CD14-positive monocyte (primary cell): Measurements from ENCODE around the gene ABCG1. TPM values are rescaled to one million over a fixed set of nuclear protein-coding genes. Genes with fewer than 3 reads are reported as not detected.
A peak's percentile ranks its signal among the peaks of the same experiment; 100 is the strongest.

Experiments used
- DNase-seq, 3 donors: peaks; one replicate each; pipeline ENCODE4 v3.0.0-alpha.2; 2011 to 2022
- H2AFZ ChIP-seq: 2 replicates; pipeline ENCODE4 v1.6.0; 2012; ENCODE audit warnings: mild to moderate bottlenecking, low read depth, low read length, inconsistent platforms; ENCODE audit not compliant: insufficient read depth, poor library complexity, severe bottlenecking
- H3K27ac ChIP-seq, 2 donors: 1 replicate in 1 of 2; 2 replicates in 1 of 2; pipeline ENCODE4 v1.5.1; 2012 to 2013; ENCODE audit warnings: low read length in 2 of 2, control low read depth in 1 of 2, inconsistent platforms in 1 of 2, low read depth in 1 of 2, mild to moderate bottlenecking in 1 of 2
- H3K27me3 ChIP-seq, 2 donors: one replicate each; pipeline versions ENCODE4 v1.6.0 to v1.6.1; 2011 to 2013; ENCODE audit warnings: low read length in 2 of 2; ENCODE audit not compliant: control insufficient read depth in 2 of 2, insufficient read depth in 2 of 2
- H3K36me3 ChIP-seq, 2 donors: replicated peaks in 1 of 2; 1 replicate in 1 of 2; 2 replicates in 1 of 2; pipeline versions ENCODE4 v1.5.1 to v1.6.1; 2012 to 2013; ENCODE audit warnings: low read length in 2 of 2, control low read depth in 1 of 2, inconsistent platforms in 1 of 2, mild to moderate bottlenecking in 1 of 2; ENCODE audit not compliant: insufficient read depth in 2 of 2, control insufficient read depth in 1 of 2
- H3K4me1 ChIP-seq, 2 donors: 1 replicate in 1 of 2; 2 replicates in 1 of 2; pipeline versions ENCODE4 v1.5.1 to v1.6.1; 2012 to 2013; ENCODE audit warnings: low read length in 2 of 2, control low read depth in 1 of 2, inconsistent platforms in 1 of 2, mild to moderate bottlenecking in 1 of 2, moderate library complexity in 1 of 2; ENCODE audit not compliant: insufficient read depth in 2 of 2, control insufficient read depth in 1 of 2
- H3K4me2 ChIP-seq: replicated peaks from 2 replicates; pipeline ENCODE3; 2012; ENCODE audit warnings: low read length, moderate library complexity, mild to moderate bottlenecking; ENCODE audit not compliant: poor library complexity, severe bottlenecking; ENCODE audit errors: extremely low read depth
- H3K4me3 ChIP-seq, 3 experiments: fragments of 200-600 bp in 1 of 3; sonication (generic) in 1 of 3; replicated peaks in 1 of 3; 1 replicate in 2 of 3; 2 replicates in 1 of 3; pipeline ENCODE4 v1.5.1; 2011 to 2013; ENCODE audit warnings: low read length in 3 of 3, mild to moderate bottlenecking in 3 of 3, control low read depth in 2 of 3, low read depth in 2 of 3, inconsistent platforms in 1 of 3, moderate library complexity in 1 of 3
- H3K79me2 ChIP-seq: 2 replicates; pipeline ENCODE4 v1.6.0; 2012; ENCODE audit warnings: mild to moderate bottlenecking, control low read depth, inconsistent platforms, low read length, moderate library complexity; ENCODE audit not compliant: insufficient read depth
- H3K9ac ChIP-seq: 2 replicates; pipeline ENCODE4 v1.6.0; 2017; ENCODE audit warnings: low read length, mild to moderate bottlenecking; ENCODE audit not compliant: insufficient read depth, poor library complexity, severe bottlenecking
- H3K9me3 ChIP-seq, 2 donors: replicated peaks in 1 of 2; 1 replicate in 1 of 2; 2 replicates in 1 of 2; pipeline versions ENCODE4 v1.5.1 to v1.6.1; 2012 to 2013; ENCODE audit warnings: low read length in 2 of 2, control low read depth in 1 of 2; ENCODE audit not compliant: control insufficient read depth in 1 of 2, insufficient read depth in 1 of 2
- H4K20me1 ChIP-seq: 2 replicates; pipeline ENCODE4 v1.6.0; 2012; ENCODE audit warnings: mild to moderate bottlenecking, low read length, control low read depth, moderate library complexity; ENCODE audit not compliant: insufficient read depth
- H3K27ac Mint-ChIP-seq, 7 donors: one replicate each; pipeline ENCODE4 v1.8.0; 2020; ENCODE audit warnings: mild to moderate bottlenecking in 7 of 7, mixed read lengths in 7 of 7, moderate library complexity in 6 of 7, inconsistent platforms in 2 of 7
- H3K27me3 Mint-ChIP-seq, 3 donors: one replicate each; pipeline ENCODE4 v1.8.0; 2021 to 2022; ENCODE audit warnings: low read depth in 3 of 3, mild to moderate bottlenecking in 3 of 3, mixed read lengths in 3 of 3, moderate library complexity in 3 of 3, inconsistent platforms in 1 of 3
- H3K36me3 Mint-ChIP-seq, 2 donors: one replicate each; pipeline ENCODE4 v1.8.0; 2020; ENCODE audit warnings: mixed read lengths in 2 of 2, inconsistent platforms in 1 of 2, mild to moderate bottlenecking in 1 of 2
- H3K4me1 Mint-ChIP-seq: one replicate; pipeline ENCODE4 v1.8.0; 2020; ENCODE audit warnings: mild to moderate bottlenecking, mixed read lengths
- H3K4me3 Mint-ChIP-seq, 2 donors: one replicate each; pipeline ENCODE4 v1.8.0; 2020; ENCODE audit warnings: mild to moderate bottlenecking in 2 of 2, mixed read lengths in 2 of 2, moderate library complexity in 1 of 2
- H3K9me3 Mint-ChIP-seq, 7 donors: one replicate each; pipeline ENCODE4 v1.8.0; 2020 to 2022; ENCODE audit warnings: mixed read lengths in 7 of 7, mild to moderate bottlenecking in 6 of 7, moderate library complexity in 6 of 7, inconsistent platforms in 2 of 7
- CTCF ChIP-seq: fragments of 200-600 bp; IDR thresholded peaks from one replicate; pipeline ENCODE4 v1.8.0; 2022; ENCODE audit warnings: antibody characterized with exemption, mild to moderate bottlenecking
- WGBS: methylation state at CpG from one replicate; pipeline ENCODE4 v1.1.5; 2013; ENCODE audit warnings: missing lambda C conversion rate; ENCODE audit not compliant: insufficient coverage; 5-methylcytosine and 5-hydroxymethylcytosine counted together
- intact Hi-C, 2 donors: fragments of 100-400 bp; cut with micrococcal nuclease; formaldehyde crosslinking; loops; one replicate each; pipeline versions ENCODE4 v1.15.0 to v1.15.1; 2023
- polyA plus RNA-seq, 3 donors: library from polyadenylated mRNA; depleted of rRNA in 1 of 3; unstranded in 2 of 3; stranded (reverse) in 1 of 3; fragments of 300-500 nt in 2 of 3; fragments of >200 nt in 1 of 3; fragmentation: Illumina TruSeq in 2 of 3; gene quantifications; 1 replicate in 2 of 3; 2 replicates in 1 of 3; pipeline ENCODE4 v1.2.3, GENCODE V29; 2012 to 2021

Gene ABCG1
- polyA plus RNA-seq, 3 donors = 3.0 to 5.2 (median 3.5) TPM

GRCh38 chr21:42189860-42190485 lies 29.0 kb upstream of the ABCG1 start:
- no peak overlapping the region for H3K9ac ChIP-seq
- no peak overlapping the region for H3K4me3 ChIP-seq
- H3K9me3 ChIP-seq = no peaks in the 10 kb centered on the region
- Mint-ChIP-seq H3K9me3 (peaks cover 0 to 3% (median 0%) of the 10 kb centered on the region in 7 donors), H3K36me3 (peaks cover 0 to 12% of the 10 kb centered on the region in 2 donors), H3K27ac (peak overlapping the region in 6 of 7 donors; percentile 31 to 95 (median 75)), H3K4me3 (no peak overlapping the region), H3K4me1 (peaks cover 83% of the 10 kb centered on the region), H3K27me3 (peaks cover 1 to 5% (median 2%) of the 10 kb centered on the region in 3 donors)
- no peaks in the 10 kb centered on the region for H3K27me3 ChIP-seq
- TF ChIP-seq CTCF = no peak
- H3K36me3 ChIP-seq = no peaks in the 10 kb centered on the region
- intact Hi-C loops = no loop called here
- H2AFZ ChIP-seq = no peak overlapping the region
- peak overlapping the region; percentile 38 to 91 for H3K27ac ChIP-seq
- no peaks in the 10 kb centered on the region for H3K79me2 ChIP-seq
- H4K20me1 ChIP-seq = no peaks in the 10 kb centered on the region
- peaks cover 54 to 71% of the 10 kb centered on the region in 2 donors for H3K4me1 ChIP-seq
- no peak overlapping the region for H3K4me2 ChIP-seq
- no peak for DNase-seq
- 81% methylated on average over 11 of the region's 11 CpGs for WGBS

- no peaks in the 10 kb centered on the region for H3K79me2 ChIP-seq
- intact Hi-C loops = no loop called here
- peaks cover 1 to 5% (median 2%) of the 10 kb centered on the region in 3 donors for H3K27me3 Mint-ChIP-seq
- H3K4me1 Mint-ChIP-seq = peaks cover 88% of the 10 kb centered on the region
- peak overlapping the region in 2 of 7 donors; percentile 22 to 60 for H3K27ac Mint-ChIP-seq
- H3K9ac ChIP-seq = no peak overlapping the region
- TF ChIP-seq CTCF = no peak
- 92% methylated on average over 7 of the region's 8 CpGs for WGBS
- H3K9me3 Mint-ChIP-seq = peaks cover 0 to 3% (median 0%) of the 10 kb centered on the region in 7 donors
- H3K36me3 Mint-ChIP-seq = peaks cover 0 to 13% of the 10 kb centered on the region in 2 donors
- no peak overlapping the region for H3K27ac ChIP-seq
- H2AFZ ChIP-seq = no peak overlapping the region
- H3K27me3 ChIP-seq = no peaks in the 10 kb centered on the region
- no peak overlapping the region for H3K4me2 ChIP-seq
- H4K20me1 ChIP-seq = no peaks in the 10 kb centered on the region
- H3K9me3 ChIP-seq = no peaks in the 10 kb centered on the region
- no peak overlapping the region for H3K4me3 ChIP-seq
- H3K4me3 Mint-ChIP-seq = no peak overlapping the region
- H3K36me3 ChIP-seq = no peaks in the 10 kb centered on the region
- peaks cover 59 to 76% of the 10 kb centered on the region in 2 donors for H3K4me1 ChIP-seq
- DNase-seq = no peak
Measured at GRCh38 chr21:42190486-42190863, 28.5 kb upstream of the ABCG1 start.
